Measurements from ENCODE around the gene PEX14.
A peak's percentile ranks its signal among the peaks of the same experiment; 100 is the strongest.

The PEX14 gene

DNA sequence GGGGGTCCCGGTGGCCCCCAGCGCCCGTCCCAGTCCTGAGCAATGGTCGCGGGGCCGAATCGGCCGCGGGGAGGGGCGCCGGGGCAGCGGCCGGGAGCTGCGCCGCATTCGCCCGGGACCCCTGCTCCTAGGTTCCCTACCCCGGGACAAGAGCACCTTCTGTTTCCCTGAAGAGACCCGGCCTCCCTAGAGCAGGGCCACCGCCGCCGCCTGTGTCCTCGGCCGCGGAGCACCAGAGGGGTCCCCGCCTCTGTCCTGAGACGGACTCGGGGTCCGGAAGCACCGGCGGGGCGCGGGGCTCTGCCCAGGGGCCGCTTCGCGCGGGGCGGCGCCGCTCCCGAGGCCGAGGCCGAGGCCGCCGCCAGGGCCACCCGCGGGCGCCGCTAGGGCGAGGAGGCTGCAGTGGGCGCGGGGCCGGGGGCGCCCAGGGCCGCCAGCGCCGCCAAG, 163.8 kb downstream of the PEX14 start:
- DNase-seq: no peak

- DNase-seq: no peak
Measured at GRCh38 chr1:10639011-10639774, 164.4 kb downstream of the PEX14 start.

- peak in 1 of 2 experiments; percentile 22 for DNase-seq
Measured at GRCh38 chr1:10639775-10640578, 165.2 kb downstream of the PEX14 start.

DNA sequence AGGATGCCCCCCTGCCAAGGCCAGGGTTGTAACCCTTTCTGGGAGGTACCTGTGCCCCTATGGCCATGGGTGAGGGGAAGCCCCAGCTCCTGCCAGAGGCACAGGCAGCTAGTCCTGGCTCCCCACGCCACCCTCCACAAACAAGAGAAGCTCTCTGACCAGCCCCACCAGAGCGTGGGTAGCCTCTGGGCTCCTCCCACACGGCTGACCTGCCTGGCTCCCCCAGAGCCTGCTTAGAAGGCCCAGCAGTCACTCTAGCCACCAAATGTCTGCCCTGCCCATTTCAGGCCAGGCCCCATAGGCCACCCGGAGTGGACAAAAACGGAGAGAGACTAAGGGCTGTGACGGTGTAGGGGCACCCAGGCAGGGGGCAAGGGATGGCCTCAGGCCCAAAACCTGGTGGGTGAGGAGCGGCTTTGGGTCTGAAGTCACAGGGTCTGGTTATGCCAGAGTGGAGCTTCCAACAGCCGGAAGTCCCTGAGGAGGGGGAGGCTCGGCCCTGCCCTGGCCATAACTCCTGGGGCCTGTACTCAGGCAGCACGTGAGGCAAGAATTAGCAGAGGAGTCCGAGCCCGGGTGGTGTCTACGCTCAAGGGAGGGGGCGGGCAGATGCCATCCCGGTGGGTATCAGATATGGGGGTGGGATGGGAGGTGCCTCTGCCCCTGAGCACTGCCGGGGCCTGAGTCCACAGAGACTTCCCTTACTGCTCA, 166.2 kb downstream of the PEX14 start:
- DNase-seq: no peak

GRCh38 chr1:10641976-10642375, 167.2 kb downstream of the PEX14 start:
- DNase-seq: no peak

- DNase-seq: no peak
Measured at GRCh38 chr1:10642403-10643080, 167.8 kb downstream of the PEX14 start.

GRCh38 chr1:10643607-10644306, 169.0 kb downstream of the PEX14 start:
- DNase-seq: peak in 1 of 2 experiments; percentile 45

DNA sequence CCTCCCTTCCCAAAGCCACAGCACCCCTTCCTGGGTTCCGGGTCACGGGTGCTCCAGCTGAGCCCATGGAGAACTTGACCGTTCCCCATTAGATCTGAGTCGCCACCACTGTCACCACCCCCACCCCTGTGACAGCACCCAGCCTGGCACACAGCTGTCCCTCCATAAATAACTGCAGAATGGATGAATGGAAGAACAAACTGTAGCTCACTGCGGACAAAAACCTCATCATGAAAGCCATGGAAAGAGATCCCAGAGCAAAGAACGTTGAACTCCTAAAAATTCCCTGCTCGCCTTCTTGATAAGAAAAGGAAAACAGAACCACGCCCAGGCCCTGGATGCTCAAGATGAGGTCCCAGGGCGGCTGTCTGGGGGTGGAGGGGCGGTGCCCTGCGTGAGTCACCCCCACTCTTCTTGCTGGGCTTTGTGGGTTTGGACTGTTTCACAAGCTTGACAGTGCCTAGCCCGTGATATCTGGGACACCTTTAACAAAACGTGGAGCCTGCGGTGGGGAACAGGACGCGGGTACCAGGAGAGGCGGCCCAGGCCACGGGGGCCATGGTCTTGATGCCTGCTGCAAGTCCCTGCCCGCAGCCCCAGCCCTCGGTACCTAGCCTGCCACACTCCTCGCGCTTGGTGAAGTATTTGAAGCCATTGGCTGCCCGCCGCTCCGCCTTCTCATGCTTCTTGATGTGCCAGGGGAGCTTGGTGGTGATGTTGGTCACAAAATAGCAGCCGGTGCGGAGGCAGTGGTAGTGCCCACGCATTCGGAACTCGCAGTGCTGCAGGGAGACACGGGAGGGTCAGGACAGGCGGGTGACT, 169.8 kb downstream of the PEX14 start:
- no peak for DNase-seq

DNA sequence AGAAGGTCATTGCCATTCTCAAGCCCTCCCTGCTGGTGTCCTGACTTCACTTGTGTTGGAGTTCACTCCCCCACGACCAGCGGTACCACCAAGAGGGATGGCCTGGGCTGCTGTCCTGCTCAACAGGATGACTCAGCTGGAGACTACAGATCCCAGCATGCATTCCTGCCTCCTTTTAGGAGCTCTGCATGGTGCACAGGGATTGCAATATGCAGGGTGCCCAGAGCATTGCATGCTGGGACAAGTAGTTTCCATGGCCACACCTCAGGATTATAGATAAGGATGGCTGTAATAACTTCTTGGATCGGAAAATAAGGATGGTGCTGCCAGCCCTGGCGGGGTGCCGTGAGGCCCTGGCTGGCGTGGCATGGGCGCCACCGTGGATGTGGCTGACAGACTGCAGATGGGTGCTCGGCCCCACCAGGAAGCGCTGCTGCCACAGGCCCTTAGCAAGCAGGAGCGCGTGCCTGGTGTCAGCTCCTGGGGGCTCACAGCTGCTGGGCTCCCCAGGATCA, 171.7 kb downstream of the PEX14 start:
- DNase-seq: peak in 1 of 2 experiments; percentile 19

- DNase-seq: no peak
Measured at GRCh38 chr1:10647414-10648170, 172.8 kb downstream of the PEX14 start.

DNA sequence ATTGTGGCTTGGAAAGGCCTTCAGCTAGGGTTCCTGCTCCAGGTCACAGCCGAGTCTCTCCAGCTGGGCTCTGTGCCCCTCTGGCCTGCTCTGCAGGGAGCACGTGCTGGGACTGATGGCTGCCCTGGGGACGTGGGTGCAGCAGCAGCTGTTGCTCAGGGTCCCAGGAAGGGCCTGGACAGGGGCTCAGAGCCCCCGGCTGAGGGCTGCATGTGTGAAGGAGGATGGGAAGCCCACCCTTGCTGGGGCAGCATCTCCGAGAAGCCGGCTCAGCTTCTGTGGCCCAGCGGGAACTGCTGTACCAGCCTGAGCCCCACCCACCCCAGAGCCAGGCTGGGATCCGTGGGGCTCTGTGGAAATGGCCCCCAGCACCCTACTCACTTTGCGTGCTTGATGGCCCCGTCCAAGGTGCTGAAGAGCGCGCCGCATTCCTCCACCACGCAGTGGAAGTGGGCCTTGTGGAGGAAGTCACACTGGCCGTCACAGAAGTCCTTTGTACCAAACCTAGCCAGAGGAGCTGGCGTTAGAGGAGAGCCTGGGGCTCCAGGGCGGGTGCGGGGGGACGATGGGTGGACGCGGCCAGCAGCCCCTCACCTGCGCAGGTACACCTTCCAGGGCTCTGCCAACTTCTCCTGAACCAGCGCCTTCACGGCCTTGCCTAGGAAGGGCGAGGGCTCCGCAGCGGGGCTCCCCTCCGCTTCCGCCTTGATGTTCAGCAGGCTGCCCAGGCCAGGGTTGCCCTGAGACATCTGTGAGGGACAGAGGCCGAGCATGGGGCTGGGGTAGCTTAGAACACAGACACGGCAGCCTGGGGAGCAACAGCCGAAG, 174.2 kb downstream of the PEX14 start:
- DNase-seq: no peak

DNA sequence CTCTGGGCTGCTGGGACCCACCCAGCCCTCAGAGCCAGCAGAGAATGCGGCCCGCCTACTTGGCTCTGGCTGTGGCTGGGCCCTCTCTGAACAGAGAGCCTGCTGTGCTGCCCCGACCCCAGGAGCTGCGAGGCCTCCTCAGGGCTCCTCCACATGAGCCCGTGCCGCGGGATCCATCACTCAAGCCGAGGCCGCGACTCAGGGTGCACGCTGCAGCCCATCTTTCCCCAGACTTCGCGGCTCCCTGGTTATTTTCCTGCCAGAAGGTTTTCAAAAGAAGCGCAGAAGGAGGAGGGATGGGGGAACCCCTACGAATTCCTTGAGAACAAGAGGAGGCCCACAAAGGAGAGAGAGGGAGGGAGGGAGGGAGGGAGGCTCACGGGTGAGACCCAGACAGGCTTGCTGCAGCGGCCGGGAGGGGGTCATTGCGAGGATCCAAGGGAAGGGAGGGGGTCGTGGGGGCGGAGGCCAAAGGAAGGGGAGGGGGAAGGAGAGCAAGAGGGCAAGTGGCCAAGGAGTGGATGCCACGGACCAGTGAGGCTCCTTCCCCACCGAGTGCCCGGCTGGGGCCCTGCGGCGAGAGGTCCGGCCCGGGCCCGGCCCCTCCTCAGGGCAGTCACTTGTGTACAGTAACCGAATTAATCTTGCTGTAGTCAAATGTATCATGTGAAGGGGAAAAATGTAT, 174.9 kb downstream of the PEX14 start:
- DNase-seq: no peak

GRCh38 chr1:10650556-10651388, 176.0 kb downstream of the PEX14 start:
- no peak for DNase-seq

DNA sequence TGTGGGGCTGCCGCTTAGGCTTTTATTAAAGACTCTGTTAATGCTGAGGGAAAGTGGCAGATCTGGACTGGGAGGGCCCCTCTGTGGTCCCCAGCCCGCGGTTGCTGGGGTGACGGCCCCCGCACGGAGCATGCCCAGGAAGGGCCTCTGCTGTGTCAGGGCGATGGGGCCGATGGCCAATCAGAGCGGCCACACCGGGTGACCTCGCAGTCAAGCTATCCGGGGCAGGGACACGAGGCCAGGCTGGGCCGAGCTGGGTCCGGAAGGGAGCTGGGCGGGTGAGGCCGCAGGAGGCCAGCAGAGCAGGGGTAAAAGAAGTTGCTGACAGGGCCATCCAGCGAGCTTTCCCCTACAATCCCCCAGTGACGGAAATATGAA, 176.6 kb downstream of the PEX14 start:
- no peak for DNase-seq

GRCh38 chr1:10651793-10652192, 177.0 kb downstream of the PEX14 start:
- peak in 1 of 2 experiments; percentile 52 for DNase-seq

DNA sequence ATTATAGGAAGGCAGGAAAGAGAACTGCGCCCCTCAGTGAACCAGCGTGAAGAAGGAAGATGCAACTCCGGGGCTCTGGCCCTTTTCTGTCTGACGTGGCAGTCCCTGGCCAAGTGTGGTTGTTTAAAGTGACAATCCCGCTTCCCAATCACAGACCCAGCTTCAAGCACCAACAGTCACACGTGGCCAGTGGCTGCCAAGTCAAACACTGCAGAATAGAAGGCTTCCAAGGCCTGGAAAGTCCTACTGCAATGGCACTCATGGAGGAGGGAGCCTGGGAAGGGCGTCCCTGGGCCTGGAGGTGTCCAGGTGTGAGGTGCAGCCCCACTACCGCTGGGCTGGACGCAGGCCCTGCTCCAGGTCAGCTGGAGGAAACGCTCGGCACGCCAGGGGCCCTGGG, 177.9 kb downstream of the PEX14 start:
- DNase-seq: no peak

DNA sequence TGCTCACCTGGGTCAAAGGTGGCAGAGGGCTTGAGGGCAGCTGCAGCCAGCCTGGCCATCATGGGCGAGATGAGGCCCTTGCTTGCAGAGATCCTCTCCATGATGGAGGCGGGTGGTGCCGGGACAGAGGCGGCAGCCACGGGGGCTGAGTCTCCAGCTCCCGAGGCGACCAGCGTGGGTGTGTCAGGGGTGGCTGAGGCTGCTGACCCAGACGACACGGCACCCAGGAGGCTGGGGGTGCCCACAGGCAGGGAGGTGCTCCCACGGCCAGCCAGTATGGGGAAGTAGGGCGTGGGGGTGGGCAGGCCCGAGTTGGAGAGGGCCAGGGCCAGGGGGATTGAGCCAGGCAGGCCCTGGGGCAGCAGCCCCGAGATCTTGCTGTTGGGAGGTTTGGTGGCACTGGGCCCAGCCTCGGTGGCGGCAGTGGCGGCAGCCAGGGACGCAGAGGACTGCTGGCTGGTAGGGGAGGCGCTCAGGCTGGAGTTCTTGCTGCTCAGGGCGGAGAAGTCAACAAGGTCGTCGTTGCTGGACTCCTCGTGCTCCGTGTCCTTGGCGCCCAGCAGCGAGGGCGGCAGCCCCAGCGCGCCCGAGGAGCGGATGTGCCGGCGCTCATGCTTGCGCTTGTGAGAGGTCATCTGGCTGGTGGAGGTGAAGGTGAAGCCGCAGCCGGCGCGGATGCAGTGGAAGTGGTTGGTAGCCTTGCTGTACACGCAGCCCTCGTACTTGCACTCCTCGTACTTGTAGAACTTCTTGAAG, 178.8 kb downstream of the PEX14 start:
- no peak for DNase-seq

Data from NCI-H526 (cell line).